ENCODE data around the gene LIPM. TPM values are rescaled to one million over a fixed set of nuclear protein-coding genes. Genes with fewer than 3 reads are reported as not detected.

LIPM gene
- total and polyA plus RNA-seq, 2 of the 13 experiments (the other 11 are each of a cell fraction or from before 2014, with no cell fraction given): not detected

DNA sequence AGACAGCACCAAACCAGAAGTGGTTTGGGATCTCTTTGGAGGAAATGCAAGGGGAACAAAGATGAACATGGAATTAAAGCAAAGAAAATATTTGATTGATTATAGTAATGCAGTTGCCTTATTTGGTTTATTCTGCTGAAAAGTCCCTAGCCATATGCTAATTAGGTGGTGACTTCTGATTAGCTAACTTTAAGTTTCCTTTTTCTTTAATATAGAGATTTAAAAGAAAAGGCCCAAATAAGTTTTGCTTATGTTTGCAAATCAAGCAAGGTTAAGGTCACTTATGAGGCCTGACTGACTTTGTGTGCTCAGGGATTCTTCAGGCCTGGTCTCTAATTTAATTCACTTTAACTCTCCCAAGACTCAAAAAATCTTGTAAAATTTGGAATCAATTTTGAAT, 55.3 kb downstream of the LIPM start:
- ATAC-seq: no peak
- H3K9me3 ChIP-seq (ENCODE audit: low read length): no peaks in the 10 kb centered on the region
- in situ Hi-C loops (cut with HindIII; ENCODE audit: extremely low pct_ligation_motif_present, low pct_unique_long_range_greater_than_20kb): no loop called here
- H3K4me2 ChIP-seq (ENCODE audit: low read depth, low read length): no peak overlapping the region
- DNase-seq (ENCODE audit: low spot score): no peak
- H3K27me3 ChIP-seq (ENCODE audit: control insufficient read depth in 1 of 2, insufficient read depth in 2 of 2, low read length in 2 of 2): no peaks in the 10 kb centered on the region
- no TSS peak for BruUV-seq (replicated peaks)
- ChIA-PET POLR2A (no interaction called here), CTCF (ENCODE audit: low intra/inter-chr PET ratio, low total read pairs) (no interaction called here)
- no peak overlapping the region for H3K4me3 ChIP-seq (replicated peaks in 1 of 3; ENCODE audit: insufficient read depth in 1 of 3, low read depth in 2 of 3, low read length in 3 of 3)
- H3K4me1 ChIP-seq (ENCODE audit: insufficient read depth, low read length): no peaks in the 10 kb centered on the region
- no peaks in the 10 kb centered on the region for H3K79me2 ChIP-seq (ENCODE audit: insufficient read depth, low read length)
- TF ChIP-seq PREB (CRISPR knock-in tag; IDR thresholded peaks at IDR 0.05) (no peak), NFYC (CRISPR knock-in tag; IDR thresholded peaks at IDR 0.05) (no peak), GABPB1 (CRISPR knock-in tag; IDR thresholded peaks at IDR 0.05) (no peak)
- H3K27ac ChIP-seq (ENCODE audit: extremely low read length, insufficient read depth, low read length): no peak overlapping the region
- H3K9ac ChIP-seq (ENCODE audit: insufficient read depth, low read depth, low read length): no peak overlapping the region
- no peaks in the 10 kb centered on the region for H3K36me3 ChIP-seq (replicated peaks in 1 of 2; ENCODE audit: control insufficient read depth in 1 of 2, insufficient read depth in 2 of 2, low read length in 2 of 2)
- no peaks in the 10 kb centered on the region for H4K20me1 ChIP-seq (ENCODE audit: insufficient read depth, low read length)
- FAIRE-seq: no peak
- intact Hi-C loops (cut with micrococcal nuclease; ENCODE audit: unreplicated experiment): no loop called here
- no peak overlapping the region for H2AFZ ChIP-seq (ENCODE audit: low read length)

- FAIRE-seq: no peak
- H4K20me1 ChIP-seq (ENCODE audit: insufficient read depth, low read length): no peaks in the 10 kb centered on the region
- 0% methylated on average over 2 of the region's 2 CpGs for WGBS (ENCODE audit: low lambda C conversion rate)
- intact Hi-C loops (cut with micrococcal nuclease; ENCODE audit: unreplicated experiment) (no loop called here), in situ Hi-C loops (cut with HindIII; ENCODE audit: extremely low pct_ligation_motif_present, low pct_unique_long_range_greater_than_20kb) (no loop called here)
- H3K27me3 ChIP-seq (ENCODE audit: control insufficient read depth in 1 of 2, insufficient read depth in 2 of 2, low read length in 2 of 2): no peaks in the 10 kb centered on the region
- H3K36me3 ChIP-seq (replicated peaks in 1 of 2; ENCODE audit: control insufficient read depth in 1 of 2, insufficient read depth in 2 of 2, low read length in 2 of 2): no peaks in the 10 kb centered on the region
- H2AFZ ChIP-seq (ENCODE audit: low read length): no peak overlapping the region
- no peak for ATAC-seq
- no TSS peak for BruUV-seq (replicated peaks)
- no peaks in the 10 kb centered on the region for H3K9me3 ChIP-seq (ENCODE audit: low read length)
- POLR2A ChIA-PET: no interaction called here
- no peak for TF ChIP-seq DRAP1 (CRISPR knock-in tag; IDR thresholded peaks at IDR 0.05)
- TF ChIP-seq CCDC6 (CRISPR knock-in tag; IDR thresholded peaks at IDR 0.05): no peak
- TF ChIP-seq, protein P1, sequence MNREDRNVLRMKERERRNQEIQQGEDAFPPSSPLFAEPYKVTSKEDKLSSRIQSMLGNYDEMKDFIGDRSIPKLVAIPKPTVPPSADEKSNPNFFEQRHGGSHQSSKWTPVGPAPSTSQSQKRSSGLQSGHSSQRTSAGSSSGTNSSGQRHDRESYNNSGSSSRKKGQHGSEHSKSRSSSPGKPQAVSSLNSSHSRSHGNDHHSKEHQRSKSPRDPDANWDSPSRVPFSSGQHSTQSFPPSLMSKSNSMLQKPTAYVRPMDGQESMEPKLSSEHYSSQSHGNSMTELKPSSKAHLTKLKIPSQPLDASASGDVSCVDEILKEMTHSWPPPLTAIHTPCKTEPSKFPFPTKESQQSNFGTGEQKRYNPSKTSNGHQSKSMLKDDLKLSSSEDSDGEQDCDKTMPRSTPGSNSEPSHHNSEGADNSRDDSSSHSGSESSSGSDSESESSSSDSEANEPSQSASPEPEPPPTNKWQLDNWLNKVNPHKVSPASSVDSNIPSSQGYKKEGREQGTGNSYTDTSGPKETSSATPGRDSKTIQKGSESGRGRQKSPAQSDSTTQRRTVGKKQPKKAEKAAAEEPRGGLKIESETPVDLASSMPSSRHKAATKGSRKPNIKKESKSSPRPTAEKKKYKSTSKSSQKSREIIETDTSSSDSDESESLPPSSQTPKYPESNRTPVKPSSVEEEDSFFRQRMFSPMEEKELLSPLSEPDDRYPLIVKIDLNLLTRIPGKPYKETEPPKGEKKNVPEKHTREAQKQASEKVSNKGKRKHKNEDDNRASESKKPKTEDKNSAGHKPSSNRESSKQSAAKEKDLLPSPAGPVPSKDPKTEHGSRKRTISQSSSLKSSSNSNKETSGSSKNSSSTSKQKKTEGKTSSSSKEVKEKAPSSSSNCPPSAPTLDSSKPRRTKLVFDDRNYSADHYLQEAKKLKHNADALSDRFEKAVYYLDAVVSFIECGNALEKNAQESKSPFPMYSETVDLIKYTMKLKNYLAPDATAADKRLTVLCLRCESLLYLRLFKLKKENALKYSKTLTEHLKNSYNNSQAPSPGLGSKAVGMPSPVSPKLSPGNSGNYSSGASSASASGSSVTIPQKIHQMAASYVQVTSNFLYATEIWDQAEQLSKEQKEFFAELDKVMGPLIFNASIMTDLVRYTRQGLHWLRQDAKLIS (CRISPR knock-in tag; IDR thresholded peaks at IDR 0.05): no peak
- no peak for TF ChIP-seq ZFYVE20 (CRISPR knock-in tag; IDR thresholded peaks at IDR 0.05; ENCODE audit: borderline replicate concordance, low read depth)
- TF ChIP-seq, protein P2, sequence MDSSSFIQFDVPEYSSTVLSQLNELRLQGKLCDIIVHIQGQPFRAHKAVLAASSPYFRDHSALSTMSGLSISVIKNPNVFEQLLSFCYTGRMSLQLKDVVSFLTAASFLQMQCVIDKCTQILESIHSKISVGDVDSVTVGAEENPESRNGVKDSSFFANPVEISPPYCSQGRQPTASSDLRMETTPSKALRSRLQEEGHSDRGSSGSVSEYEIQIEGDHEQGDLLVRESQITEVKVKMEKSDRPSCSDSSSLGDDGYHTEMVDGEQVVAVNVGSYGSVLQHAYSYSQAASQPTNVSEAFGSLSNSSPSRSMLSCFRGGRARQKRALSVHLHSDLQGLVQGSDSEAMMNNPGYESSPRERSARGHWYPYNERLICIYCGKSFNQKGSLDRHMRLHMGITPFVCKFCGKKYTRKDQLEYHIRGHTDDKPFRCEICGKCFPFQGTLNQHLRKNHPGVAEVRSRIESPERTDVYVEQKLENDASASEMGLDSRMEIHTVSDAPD (CRISPR knock-in tag; IDR thresholded peaks at IDR 0.05): no peak
- no peak overlapping the region for H3K4me2 ChIP-seq (ENCODE audit: low read depth, low read length)
- H3K4me3 ChIP-seq (replicated peaks in 1 of 3; ENCODE audit: insufficient read depth in 1 of 3, low read depth in 2 of 3, low read length in 3 of 3): no peak overlapping the region
- DNase-seq (ENCODE audit: low spot score): no peak
- H3K4me1 ChIP-seq (ENCODE audit: insufficient read depth, low read length): no peaks in the 10 kb centered on the region
- no peak overlapping the region for H3K27ac ChIP-seq (ENCODE audit: extremely low read length, insufficient read depth, low read length)
- no peaks in the 10 kb centered on the region for H3K79me2 ChIP-seq (ENCODE audit: insufficient read depth, low read length)
- CTCF ChIA-PET (ENCODE audit: low intra/inter-chr PET ratio, low total read pairs): no interaction called here
- no peak overlapping the region for H3K9ac ChIP-seq (ENCODE audit: insufficient read depth, low read depth, low read length)
Measured at GRCh38 chr10:88858491-88858890, 56.0 kb downstream of the LIPM start.
